ENCODE data around the gene FUT7. TPM values are rescaled to one million over a fixed set of nuclear protein-coding genes. Genes with fewer than 3 reads are reported as not detected.

FUT7 gene
- total and polyA plus RNA-seq, 2 of the 13 experiments (the other 11 are each of a cell fraction or from before 2014, with no cell fraction given) = 0.05 TPM; not detected in 1

DNA sequence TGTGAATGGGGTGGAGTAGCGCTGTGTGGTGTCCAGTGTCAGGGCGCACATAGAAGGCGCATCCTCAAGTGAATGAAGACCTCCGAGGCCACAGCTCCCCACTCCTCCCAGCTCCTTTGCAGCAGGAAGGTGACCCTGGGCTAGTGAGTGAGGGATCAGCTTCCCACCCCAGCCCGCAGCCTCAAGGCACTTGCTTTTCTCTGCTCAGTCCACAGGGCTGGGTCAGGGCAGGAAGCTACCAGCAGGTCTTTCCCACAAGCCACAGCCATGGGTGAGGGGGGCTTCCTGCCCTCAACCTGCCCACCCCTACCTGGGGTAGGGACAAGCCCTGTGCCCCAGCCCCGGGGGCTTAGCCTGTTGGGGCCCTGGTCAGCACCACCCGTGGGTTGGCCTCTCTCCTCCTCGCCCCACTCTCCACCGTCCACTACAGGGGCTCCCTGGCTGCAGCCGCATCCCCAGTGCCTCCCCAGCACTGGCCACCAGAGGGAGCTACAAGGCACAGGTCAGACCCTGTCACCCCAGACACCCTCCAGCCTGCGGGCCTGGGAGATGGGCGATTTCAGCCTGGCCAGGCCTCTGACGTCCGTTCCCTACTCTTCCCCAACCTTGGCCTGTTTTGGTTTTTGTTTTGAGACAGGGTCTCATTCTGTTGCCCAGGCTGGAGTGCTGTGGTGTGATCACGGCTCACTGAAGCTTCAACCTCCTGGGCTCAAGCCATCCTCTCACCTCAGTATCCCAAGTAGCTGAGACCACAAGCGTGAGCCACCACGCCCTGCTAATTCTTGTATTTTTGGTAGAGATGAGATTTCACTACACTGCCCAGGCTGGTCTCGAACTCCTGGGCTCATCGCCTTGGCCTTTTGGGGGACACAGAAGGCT, 2.6 kb downstream of the FUT7 start (continued):
- no peak for TF ChIP-seq ZFP36L1 (CRISPR knock-in tag; IDR thresholded peaks at IDR 0.05)
- TF ChIP-seq RXRB (CRISPR knock-in tag; IDR thresholded peaks at IDR 0.05; ENCODE audit: borderline replicate concordance) = 0 out of 2 replicates have a peak, but pooled peaks have one; percentile 11
- TF ChIP-seq NKX3-1 (CRISPR knock-in tag; IDR thresholded peaks at IDR 0.05) = no peak
- no peak for TF ChIP-seq JUNB (CRISPR knock-in tag; IDR thresholded peaks at IDR 0.05; ENCODE audit: borderline replicate concordance)
- TF ChIP-seq ZFP90 (CRISPR knock-in tag; IDR thresholded peaks at IDR 0.05; ENCODE audit: borderline replicate concordance) = no peak
- TF ChIP-seq, protein P1, sequence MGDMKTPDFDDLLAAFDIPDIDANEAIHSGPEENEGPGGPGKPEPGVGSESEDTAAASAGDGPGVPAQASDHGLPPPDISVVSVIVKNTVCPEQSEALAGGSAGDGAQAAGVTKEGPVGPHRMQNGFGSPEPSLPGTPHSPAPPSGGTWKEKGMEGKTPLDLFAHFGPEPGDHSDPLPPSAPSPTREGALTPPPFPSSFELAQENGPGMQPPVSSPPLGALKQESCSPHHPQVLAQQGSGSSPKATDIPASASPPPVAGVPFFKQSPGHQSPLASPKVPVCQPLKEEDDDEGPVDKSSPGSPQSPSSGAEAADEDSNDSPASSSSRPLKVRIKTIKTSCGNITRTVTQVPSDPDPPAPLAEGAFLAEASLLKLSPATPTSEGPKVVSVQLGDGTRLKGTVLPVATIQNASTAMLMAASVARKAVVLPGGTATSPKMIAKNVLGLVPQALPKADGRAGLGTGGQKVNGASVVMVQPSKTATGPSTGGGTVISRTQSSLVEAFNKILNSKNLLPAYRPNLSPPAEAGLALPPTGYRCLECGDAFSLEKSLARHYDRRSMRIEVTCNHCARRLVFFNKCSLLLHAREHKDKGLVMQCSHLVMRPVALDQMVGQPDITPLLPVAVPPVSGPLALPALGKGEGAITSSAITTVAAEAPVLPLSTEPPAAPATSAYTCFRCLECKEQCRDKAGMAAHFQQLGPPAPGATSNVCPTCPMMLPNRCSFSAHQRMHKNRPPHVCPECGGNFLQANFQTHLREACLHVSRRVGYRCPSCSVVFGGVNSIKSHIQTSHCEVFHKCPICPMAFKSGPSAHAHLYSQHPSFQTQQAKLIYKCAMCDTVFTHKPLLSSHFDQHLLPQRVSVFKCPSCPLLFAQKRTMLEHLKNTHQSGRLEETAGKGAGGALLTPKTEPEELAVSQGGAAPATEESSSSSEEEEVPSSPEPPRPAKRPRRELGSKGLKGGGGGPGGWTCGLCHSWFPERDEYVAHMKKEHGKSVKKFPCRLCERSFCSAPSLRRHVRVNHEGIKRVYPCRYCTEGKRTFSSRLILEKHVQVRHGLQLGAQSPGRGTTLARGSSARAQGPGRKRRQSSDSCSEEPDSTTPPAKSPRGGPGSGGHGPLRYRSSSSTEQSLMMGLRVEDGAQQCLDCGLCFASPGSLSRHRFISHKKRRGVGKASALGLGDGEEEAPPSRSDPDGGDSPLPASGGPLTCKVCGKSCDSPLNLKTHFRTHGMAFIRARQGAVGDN (CRISPR knock-in tag; IDR thresholded peaks at IDR 0.05) = peak; percentile 46; the same call in 1 of the 2 replicates
- TF ChIP-seq MBNL3 (CRISPR knock-in tag; conservative IDR thresholded peaks at IDR 0.05) = no peak
- TF ChIP-seq, protein P2, sequence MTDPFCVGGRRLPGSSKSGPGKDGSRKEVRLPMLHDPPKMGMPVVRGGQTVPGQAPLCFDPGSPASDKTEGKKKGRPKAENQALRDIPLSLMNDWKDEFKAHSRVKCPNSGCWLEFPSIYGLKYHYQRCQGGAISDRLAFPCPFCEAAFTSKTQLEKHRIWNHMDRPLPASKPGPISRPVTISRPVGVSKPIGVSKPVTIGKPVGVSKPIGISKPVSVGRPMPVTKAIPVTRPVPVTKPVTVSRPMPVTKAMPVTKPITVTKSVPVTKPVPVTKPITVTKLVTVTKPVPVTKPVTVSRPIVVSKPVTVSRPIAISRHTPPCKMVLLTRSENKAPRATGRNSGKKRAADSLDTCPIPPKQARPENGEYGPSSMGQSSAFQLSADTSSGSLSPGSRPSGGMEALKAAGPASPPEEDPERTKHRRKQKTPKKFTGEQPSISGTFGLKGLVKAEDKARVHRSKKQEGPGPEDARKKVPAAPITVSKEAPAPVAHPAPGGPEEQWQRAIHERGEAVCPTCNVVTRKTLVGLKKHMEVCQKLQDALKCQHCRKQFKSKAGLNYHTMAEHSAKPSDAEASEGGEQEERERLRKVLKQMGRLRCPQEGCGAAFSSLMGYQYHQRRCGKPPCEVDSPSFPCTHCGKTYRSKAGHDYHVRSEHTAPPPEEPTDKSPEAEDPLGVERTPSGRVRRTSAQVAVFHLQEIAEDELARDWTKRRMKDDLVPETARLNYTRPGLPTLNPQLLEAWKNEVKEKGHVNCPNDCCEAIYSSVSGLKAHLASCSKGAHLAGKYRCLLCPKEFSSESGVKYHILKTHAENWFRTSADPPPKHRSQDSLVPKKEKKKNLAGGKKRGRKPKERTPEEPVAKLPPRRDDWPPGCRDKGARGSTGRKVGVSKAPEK (CRISPR knock-in tag; IDR thresholded peaks at IDR 0.05; ENCODE audit: borderline replicate concordance) = no peak
- TF ChIP-seq SSRP1 (CRISPR knock-in tag; IDR thresholded peaks at IDR 0.05) = no peak
- TF ChIP-seq, protein P3, sequence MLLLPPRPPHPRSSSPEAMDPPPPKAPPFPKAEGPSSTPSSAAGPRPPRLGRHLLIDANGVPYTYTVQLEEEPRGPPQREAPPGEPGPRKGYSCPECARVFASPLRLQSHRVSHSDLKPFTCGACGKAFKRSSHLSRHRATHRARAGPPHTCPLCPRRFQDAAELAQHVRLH (CRISPR knock-in tag; IDR thresholded peaks at IDR 0.05; ENCODE audit: borderline replicate concordance, low read depth) = no peak
- no peak for TF ChIP-seq CBX1 (IDR thresholded peaks at IDR 0.05; ENCODE audit: low read depth)
- TF ChIP-seq, protein P4, sequence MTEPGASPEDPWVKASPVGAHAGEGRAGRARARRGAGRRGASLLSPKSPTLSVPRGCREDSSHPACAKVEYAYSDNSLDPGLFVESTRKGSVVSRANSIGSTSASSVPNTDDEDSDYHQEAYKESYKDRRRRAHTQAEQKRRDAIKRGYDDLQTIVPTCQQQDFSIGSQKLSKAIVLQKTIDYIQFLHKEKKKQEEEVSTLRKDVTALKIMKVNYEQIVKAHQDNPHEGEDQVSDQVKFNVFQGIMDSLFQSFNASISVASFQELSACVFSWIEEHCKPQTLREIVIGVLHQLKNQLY (CRISPR knock-in tag; IDR thresholded peaks at IDR 0.05) = no peak
- peak; percentile 86; the same call in 1 of the 2 replicates for TF ChIP-seq ZNF333 (CRISPR knock-in tag; IDR thresholded peaks at IDR 0.05; ENCODE audit: borderline replicate concordance)
- no peak for TF ChIP-seq ZNF615 (CRISPR knock-in tag; IDR thresholded peaks at IDR 0.05; ENCODE audit: borderline replicate concordance)
- no peak for TF ChIP-seq ADNP (CRISPR knock-in tag; IDR thresholded peaks at IDR 0.05)
- peak; percentile 57; the same call in 1 of the 2 replicates for TF ChIP-seq ZNF501 (CRISPR knock-in tag; IDR thresholded peaks at IDR 0.05)
- no peak for TF ChIP-seq SPEN (CRISPR knock-in tag; IDR thresholded peaks at IDR 0.05; ENCODE audit: low read depth)
- TF ChIP-seq, protein P5, sequence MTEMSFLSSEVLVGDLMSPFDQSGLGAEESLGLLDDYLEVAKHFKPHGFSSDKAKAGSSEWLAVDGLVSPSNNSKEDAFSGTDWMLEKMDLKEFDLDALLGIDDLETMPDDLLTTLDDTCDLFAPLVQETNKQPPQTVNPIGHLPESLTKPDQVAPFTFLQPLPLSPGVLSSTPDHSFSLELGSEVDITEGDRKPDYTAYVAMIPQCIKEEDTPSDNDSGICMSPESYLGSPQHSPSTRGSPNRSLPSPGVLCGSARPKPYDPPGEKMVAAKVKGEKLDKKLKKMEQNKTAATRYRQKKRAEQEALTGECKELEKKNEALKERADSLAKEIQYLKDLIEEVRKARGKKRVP (CRISPR knock-in tag; IDR thresholded peaks at IDR 0.05) = no peak
- TF ChIP-seq ZNF550 (CRISPR knock-in tag; IDR thresholded peaks at IDR 0.05; ENCODE audit: borderline replicate concordance) = no peak
- TF ChIP-seq ASH2L (IDR thresholded peaks at IDR 0.05; ENCODE audit: insufficient read length, low read depth, low read length) = no peak
